BE2C (cell line): ENCODE results near the gene PRSS38.
"Not testable (repeated sequence)": the region's sequence is repeated elsewhere in the genome, so short reads cannot be mapped to it uniquely, and the experiment has no call there.

Source experiments
- DNase-seq: peaks from one replicate; pipeline ENCODE4 v3.0.0-alpha.2; 2020
- H3K27me3 ChIP-seq: fragments of 250-450 bp; sonication (Bioruptor Pico); 2 replicates; pipeline ENCODE4 v1.5.1; 2020; ENCODE audit warnings: mild to moderate bottlenecking
- H3K36me3 ChIP-seq: fragments of 250-450 bp; sonication (Bioruptor Pico); 2 replicates; pipeline ENCODE4 v1.5.1; 2020; ENCODE audit warnings: mild to moderate bottlenecking
- H3K4me1 ChIP-seq: fragments of 250-450 bp; sonication (Bioruptor Pico); 2 replicates; pipeline ENCODE4 v1.5.1; 2020
- H3K4me3 ChIP-seq: 2 replicates; pipeline ENCODE4 v1.5.1; 2011; ENCODE audit warnings: low read depth, low read length
- H3K9me3 ChIP-seq: fragments of 250-450 bp; sonication (Bioruptor Pico); 2 replicates; pipeline ENCODE4 v1.5.1; 2020
- CTCF ChIP-seq: IDR thresholded peaks from 2 replicates; pipeline ENCODE4 v1.5.1; 2012; ENCODE audit warnings: mild to moderate bottlenecking, low read depth, low read length

Gene PRSS38

GRCh38 chr1:227844320-227845146, 29.1 kb downstream of the PRSS38 start:
- no peaks in the 10 kb centered on the region for H3K4me1 ChIP-seq
- no peak for TF ChIP-seq CTCF
- no peaks in the 10 kb centered on the region for H3K27me3 ChIP-seq
- no peaks in the 10 kb centered on the region for H3K9me3 ChIP-seq
- no peak overlapping the region for H3K4me3 ChIP-seq
- DNase-seq = no peak
- no peaks in the 10 kb centered on the region for H3K36me3 ChIP-seq

- no peaks in the 10 kb centered on the region for H3K9me3 ChIP-seq
- no peaks in the 10 kb centered on the region for H3K36me3 ChIP-seq
- peaks cover under 1% of the 10 kb centered on the region; the same call in 1 of the 2 replicates for H3K27me3 ChIP-seq
- DNase-seq = no peak
- H3K4me3 ChIP-seq = no peak overlapping the region
- H3K4me1 ChIP-seq = no peaks in the 10 kb centered on the region
- TF ChIP-seq CTCF = no peak
Measured at GRCh38 chr1:227845147-227845458, 29.6 kb downstream of the PRSS38 start.

GRCh38 chr1:227845519-227845918, 30.0 kb downstream of the PRSS38 start:
- Histone ChIP-seq H3K4me3 (no peak overlapping the region), H3K4me1 (no peaks in the 10 kb centered on the region), H3K36me3 (no peaks in the 10 kb centered on the region), H3K27me3 (peaks cover 4% of the 10 kb centered on the region; the same call in 1 of the 2 replicates), H3K9me3 (no peaks in the 10 kb centered on the region)
- no peak for TF ChIP-seq CTCF
- no peak for DNase-seq

- peaks cover 6% of the 10 kb centered on the region; the same call in 1 of the 2 replicates for H3K27me3 ChIP-seq
- no peak for TF ChIP-seq CTCF
- H3K9me3 ChIP-seq = no peaks in the 10 kb centered on the region
- H3K4me3 ChIP-seq = no peak overlapping the region
- DNase-seq = no peak
- H3K4me1 ChIP-seq = no peaks in the 10 kb centered on the region
- H3K36me3 ChIP-seq = no peaks in the 10 kb centered on the region
Measured at GRCh38 chr1:227846265-227846858, 30.9 kb downstream of the PRSS38 start.

- not testable (repeated sequence) for H3K4me1 ChIP-seq, H3K27me3 ChIP-seq, H3K9me3 ChIP-seq, H3K4me3 ChIP-seq, DNase-seq, H3K36me3 ChIP-seq
Measured at GRCh38 chr1:227847046-227847445, 31.6 kb downstream of the PRSS38 start.

- no peak for TF ChIP-seq CTCF
- Histone ChIP-seq H3K4me3 (no peak overlapping the region), H3K4me1 (no peaks in the 10 kb centered on the region), H3K27me3 (peaks cover 6% of the 10 kb centered on the region; the same call in 1 of the 2 replicates), H3K9me3 (no peaks in the 10 kb centered on the region; the same call in 1 of the 2 replicates), H3K36me3 (no peaks in the 10 kb centered on the region)
- DNase-seq = no peak
Measured at GRCh38 chr1:227848430-227848932, 33.0 kb downstream of the PRSS38 start.
